Cardiac fibroblast (primary cell): ENCODE data around the gene PIK3AP1.
A peak's percentile ranks its signal among the peaks of the same experiment; 100 is the strongest.

ENCODE experiments used
- DNase-seq, 2 donors: peaks; one replicate each; pipeline versions ENCODE4 v3.0.0 to v3.0.0-alpha.2; 2010; ENCODE audit warnings: low read depth in 2 of 2
- H3K4me3 ChIP-seq, 2 donors: replicated peaks in 1 of 2; 1 replicate in 1 of 2; 2 replicates in 1 of 2; pipeline ENCODE4 v1.5.1; 2011; ENCODE audit warnings: low read depth in 2 of 2, low read length in 2 of 2, mild to moderate bottlenecking in 2 of 2, moderate library complexity in 1 of 2
- TF ChIP-seq, protein P1 (sequence below): IDR thresholded peaks from one replicate; pipeline ENCODE4 v1.5.1; 2011; ENCODE audit warnings: low read depth, mild to moderate bottlenecking, low read length, inconsistent platforms

The PIK3AP1 gene

DNA sequence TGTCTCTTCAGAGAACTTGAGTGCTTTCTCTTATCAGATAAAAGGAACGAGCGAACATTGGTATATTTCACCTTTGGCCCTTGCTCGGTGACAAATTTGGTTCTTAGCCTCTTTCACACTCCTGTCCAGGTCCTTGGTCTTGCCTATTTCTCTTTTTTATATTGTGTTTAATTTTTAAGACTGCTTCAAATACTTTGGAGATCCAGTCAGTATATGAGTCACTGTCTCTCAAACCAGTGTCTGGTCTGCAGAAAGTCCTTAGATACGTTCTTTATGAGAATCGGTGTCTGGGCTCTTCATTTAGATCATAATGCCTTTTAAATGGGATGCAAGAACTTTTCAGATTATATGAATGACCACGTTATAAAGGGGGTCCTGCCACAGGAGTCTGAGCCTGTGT is 55.0 kb downstream of the PIK3AP1 start:
- TF ChIP-seq, protein P1, sequence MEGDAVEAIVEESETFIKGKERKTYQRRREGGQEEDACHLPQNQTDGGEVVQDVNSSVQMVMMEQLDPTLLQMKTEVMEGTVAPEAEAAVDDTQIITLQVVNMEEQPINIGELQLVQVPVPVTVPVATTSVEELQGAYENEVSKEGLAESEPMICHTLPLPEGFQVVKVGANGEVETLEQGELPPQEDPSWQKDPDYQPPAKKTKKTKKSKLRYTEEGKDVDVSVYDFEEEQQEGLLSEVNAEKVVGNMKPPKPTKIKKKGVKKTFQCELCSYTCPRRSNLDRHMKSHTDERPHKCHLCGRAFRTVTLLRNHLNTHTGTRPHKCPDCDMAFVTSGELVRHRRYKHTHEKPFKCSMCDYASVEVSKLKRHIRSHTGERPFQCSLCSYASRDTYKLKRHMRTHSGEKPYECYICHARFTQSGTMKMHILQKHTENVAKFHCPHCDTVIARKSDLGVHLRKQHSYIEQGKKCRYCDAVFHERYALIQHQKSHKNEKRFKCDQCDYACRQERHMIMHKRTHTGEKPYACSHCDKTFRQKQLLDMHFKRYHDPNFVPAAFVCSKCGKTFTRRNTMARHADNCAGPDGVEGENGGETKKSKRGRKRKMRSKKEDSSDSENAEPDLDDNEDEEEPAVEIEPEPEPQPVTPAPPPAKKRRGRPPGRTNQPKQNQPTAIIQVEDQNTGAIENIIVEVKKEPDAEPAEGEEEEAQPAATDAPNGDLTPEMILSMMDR, result no peak
- peak in 1 of 2 donors; percentile 42 for DNase-seq
- H3K4me3 ChIP-seq, result no peak overlapping the region

- no peak for DNase-seq
- H3K4me3 ChIP-seq, result no peak overlapping the region
- TF ChIP-seq, protein P1, result no peak
Measured at GRCh38 chr10:96664563-96664962, 55.8 kb downstream of the PIK3AP1 start.

- TF ChIP-seq, protein P1, result no peak
- DNase-seq, result no peak
Measured at GRCh38 chr10:96663797-96664196, 56.5 kb downstream of the PIK3AP1 start.

DNA sequence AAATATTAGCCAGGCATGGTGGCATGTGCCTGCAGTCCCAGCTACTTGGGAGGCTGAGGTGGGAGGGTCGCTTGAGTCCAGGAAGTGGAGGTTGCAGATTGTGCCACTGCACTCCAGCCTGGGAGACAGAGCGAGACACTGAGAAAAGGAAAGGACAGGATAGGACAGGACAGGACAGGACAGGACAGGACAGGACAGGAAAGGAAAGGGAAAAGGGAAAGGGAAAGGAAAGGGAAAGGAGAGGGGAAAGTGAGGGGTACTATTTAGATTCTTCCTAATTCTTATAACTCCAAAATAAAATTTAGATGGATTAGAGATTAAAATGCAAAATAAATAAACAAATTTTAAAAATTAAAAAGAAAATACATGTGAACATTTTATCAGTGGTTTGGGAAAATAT is 58.7 kb downstream of the PIK3AP1 start:
- H3K4me3 ChIP-seq, result no peak overlapping the region
- no peak for DNase-seq
- TF ChIP-seq, protein P1, result no peak

More at GRCh38 chr10:96663797-96664196, 56.5 kb downstream of the PIK3AP1 start:
- no peak overlapping the region for H3K4me3 ChIP-seq

DNA sequence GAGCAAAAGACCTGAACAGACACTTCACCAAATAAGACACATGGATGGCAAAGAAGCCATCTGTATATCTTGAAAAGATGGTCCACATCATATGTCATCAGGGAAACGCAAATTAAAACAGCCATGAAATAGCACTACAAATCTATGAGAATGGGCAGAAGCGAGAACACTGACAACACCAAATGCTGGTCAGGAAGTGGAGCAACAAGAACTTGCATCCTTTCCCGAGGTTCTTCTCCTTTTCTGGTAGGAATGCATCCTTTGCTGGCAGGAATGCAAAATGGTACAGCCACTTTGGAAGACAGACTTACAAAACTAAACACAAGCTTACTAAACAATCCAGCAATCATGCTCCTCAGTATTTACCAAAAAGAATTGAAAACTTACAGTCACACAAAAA is 60.0 kb downstream of the PIK3AP1 start:
- TF ChIP-seq, protein P1, result no peak
- DNase-seq, result no peak
- no peak overlapping the region for H3K4me3 ChIP-seq

- DNase-seq, result no peak
- TF ChIP-seq, protein P1, result no peak
- no peak overlapping the region for H3K4me3 ChIP-seq
Measured at GRCh38 chr10:96658844-96659243, 61.5 kb downstream of the PIK3AP1 start.

- TF ChIP-seq, protein P1, result no peak
- DNase-seq, result no peak
- no peak overlapping the region for H3K4me3 ChIP-seq
Measured at GRCh38 chr10:96657385-96657784, 62.9 kb downstream of the PIK3AP1 start.
